Measurements from ENCODE around the gene C16orf46. TPM values are rescaled to one million over a fixed set of nuclear protein-coding genes. Genes with fewer than 3 reads are reported as not detected.

Gene C16orf46
- total RNA-seq, 1 donor from 2014 or later: 2.1 TPM

DNA sequence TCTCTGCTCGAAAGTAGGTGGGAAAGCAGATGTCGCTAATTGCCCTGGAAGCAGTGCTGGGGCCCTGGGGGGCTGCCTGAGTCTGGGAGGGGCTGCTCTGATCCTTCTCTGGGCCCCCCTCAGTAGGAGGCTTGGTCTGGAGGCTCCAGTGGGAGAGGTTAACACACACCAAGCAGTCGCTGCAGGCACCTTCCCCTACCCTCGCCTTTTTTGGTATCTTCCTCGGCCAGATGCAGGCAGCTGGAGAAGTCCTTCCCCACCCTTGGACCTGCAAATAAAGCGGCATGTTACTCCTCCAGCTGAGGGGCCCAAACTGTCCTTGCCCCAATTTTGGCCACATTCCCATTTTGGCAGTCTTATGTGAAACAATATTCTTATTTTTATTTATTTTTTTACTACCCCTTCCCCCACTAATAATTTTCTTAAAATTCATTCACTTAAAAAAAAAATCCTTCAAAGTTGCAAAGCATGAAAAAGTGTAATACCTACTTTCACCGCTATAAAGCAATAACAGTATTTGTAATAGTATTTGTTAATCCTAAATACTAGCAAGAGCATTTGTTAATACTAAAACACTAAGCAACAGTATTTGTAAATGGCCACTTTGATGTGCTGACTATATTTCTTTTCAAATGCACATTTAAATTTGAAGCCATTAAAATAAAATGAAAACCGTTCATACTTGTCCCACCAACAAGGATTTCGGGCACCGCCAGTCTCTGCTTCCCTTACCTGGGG is 15.0 kb downstream of the C16orf46 start:
- no peak for DNase-seq (ENCODE audit: low read depth)
- TF ChIP-seq, protein P1, sequence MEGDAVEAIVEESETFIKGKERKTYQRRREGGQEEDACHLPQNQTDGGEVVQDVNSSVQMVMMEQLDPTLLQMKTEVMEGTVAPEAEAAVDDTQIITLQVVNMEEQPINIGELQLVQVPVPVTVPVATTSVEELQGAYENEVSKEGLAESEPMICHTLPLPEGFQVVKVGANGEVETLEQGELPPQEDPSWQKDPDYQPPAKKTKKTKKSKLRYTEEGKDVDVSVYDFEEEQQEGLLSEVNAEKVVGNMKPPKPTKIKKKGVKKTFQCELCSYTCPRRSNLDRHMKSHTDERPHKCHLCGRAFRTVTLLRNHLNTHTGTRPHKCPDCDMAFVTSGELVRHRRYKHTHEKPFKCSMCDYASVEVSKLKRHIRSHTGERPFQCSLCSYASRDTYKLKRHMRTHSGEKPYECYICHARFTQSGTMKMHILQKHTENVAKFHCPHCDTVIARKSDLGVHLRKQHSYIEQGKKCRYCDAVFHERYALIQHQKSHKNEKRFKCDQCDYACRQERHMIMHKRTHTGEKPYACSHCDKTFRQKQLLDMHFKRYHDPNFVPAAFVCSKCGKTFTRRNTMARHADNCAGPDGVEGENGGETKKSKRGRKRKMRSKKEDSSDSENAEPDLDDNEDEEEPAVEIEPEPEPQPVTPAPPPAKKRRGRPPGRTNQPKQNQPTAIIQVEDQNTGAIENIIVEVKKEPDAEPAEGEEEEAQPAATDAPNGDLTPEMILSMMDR (IDR thresholded peaks at IDR 0.05; ENCODE audit: insufficient read depth, low read length, poor library complexity, severe bottlenecking): no peak
- Histone ChIP-seq H3K4me3 (ENCODE audit: low read depth, low read length) (no peak overlapping the region), H3K36me3 (ENCODE audit: control insufficient read depth, insufficient read depth, low read length) (no peaks in the 10 kb centered on the region), H3K27me3 (ENCODE audit: control insufficient read depth, insufficient read depth, low read length) (no peaks in the 10 kb centered on the region)

DNA sequence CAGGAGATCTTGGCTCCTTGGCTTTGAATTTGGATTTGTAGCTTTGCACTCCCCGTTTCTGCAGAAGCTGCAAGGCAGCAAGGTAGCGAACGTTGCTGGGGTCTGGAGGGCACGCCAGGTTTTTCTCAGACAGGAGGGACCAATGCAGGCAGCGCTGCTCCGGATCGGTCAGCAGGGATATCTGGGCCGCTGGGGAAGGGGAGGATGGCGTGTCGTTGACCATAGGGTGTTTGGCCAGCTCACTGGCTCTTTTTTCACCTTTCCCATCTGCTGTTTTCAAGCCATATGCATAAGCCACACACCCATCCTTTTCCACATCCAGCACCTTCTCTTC is 15.8 kb downstream of the C16orf46 start:
- Histone ChIP-seq H3K36me3 (ENCODE audit: control insufficient read depth, insufficient read depth, low read length) (no peaks in the 10 kb centered on the region), H3K4me3 (ENCODE audit: low read depth, low read length) (no peak overlapping the region), H3K27me3 (ENCODE audit: control insufficient read depth, insufficient read depth, low read length) (no peaks in the 10 kb centered on the region)
- TF ChIP-seq, protein P1 (IDR thresholded peaks at IDR 0.05; ENCODE audit: insufficient read depth, low read length, poor library complexity, severe bottlenecking): no peak
- no peak for DNase-seq (ENCODE audit: low read depth)

DNA sequence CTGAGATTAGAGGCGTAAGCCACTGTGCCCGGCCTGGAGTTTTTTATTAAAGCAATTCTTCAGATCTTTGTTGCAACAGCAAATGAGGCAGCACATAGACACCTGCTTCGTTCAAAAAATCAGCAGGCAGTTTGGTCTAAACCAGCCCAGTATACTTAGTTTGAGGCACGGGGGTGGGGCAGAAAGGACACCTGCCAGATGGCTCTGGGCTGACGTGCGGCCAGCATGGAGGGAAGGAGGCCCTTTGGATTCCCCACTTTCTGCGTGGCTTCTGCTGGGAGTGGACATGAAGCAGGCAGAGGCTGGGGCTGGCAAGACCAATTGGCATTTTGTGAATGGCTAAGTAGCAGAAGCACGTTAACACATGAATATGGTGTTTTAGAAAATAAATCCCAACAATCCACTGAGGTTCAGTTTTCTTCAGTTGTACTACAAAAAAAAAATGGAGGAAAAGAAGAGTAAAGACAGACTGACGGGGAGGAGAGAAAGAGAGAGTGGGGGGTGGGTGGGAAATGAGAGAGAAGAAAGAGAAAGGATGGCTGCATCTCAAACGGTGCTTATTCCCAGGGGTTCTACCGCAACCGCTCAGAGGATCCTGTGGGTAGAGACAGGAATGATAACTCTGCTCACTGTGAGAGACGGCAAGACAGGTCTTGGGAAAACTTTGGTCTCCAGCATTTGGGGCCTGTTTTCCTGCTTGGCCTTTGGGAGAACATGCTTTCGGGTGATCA is 16.3 kb downstream of the C16orf46 start:
- Histone ChIP-seq H3K4me3 (ENCODE audit: low read depth, low read length) (no peak overlapping the region), H3K36me3 (ENCODE audit: control insufficient read depth, insufficient read depth, low read length) (no peaks in the 10 kb centered on the region), H3K27me3 (ENCODE audit: control insufficient read depth, insufficient read depth, low read length) (no peaks in the 10 kb centered on the region)
- DNase-seq (ENCODE audit: low read depth): no peak
- TF ChIP-seq, protein P1 (IDR thresholded peaks at IDR 0.05; ENCODE audit: insufficient read depth, low read length, poor library complexity, severe bottlenecking): no peak

DNA sequence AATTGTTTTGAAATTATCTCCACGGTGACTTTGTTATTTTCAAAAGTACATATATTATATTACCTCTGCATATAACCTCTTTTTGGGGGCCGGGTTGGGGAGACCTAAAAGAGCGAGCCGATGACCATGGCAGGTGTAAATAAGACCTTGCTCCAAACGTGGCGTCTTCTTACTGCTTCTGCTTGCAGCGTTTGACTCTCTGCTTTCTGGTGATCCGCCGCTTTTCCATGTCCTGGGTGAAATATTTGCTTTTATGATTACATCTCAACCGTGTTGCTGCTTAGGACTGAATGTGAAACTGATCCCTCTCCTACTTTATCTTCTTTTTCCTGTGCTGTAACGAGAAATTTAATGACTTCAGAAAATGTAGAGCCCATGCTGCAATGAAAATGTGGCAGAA is 23.3 kb downstream of the C16orf46 start:
- H3K4me3 ChIP-seq (ENCODE audit: low read depth, low read length): no peak overlapping the region

DNA sequence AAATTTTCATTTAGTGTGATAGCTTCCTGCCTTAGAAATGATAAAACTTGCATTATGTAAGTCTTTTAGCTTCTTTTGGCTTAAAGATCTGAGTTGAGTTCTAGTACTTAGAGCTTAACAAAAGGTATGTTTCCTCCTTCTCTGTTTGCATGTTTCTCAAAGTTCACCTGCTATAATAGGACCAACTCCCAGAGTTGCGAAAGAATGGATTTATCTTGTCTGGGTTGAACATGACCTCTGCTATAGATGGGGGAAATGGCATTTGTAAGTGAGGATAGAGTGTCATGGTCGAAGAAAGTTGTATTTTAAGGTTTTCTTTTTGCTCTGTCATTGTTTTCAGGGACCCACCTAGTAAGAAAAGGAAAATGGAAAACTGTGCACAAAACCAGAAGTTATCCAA is 34.2 kb downstream of the C16orf46 start:
- Histone ChIP-seq H3K4me3 (ENCODE audit: low read depth, low read length) (no peak overlapping the region), H3K36me3 (ENCODE audit: control insufficient read depth, insufficient read depth, low read length) (peaks cover 1% of the 10 kb centered on the region), H3K27me3 (ENCODE audit: control insufficient read depth, insufficient read depth, low read length) (no peaks in the 10 kb centered on the region)
- DNase-seq (ENCODE audit: low read depth): no peak
- TF ChIP-seq, protein P1 (IDR thresholded peaks at IDR 0.05; ENCODE audit: insufficient read depth, low read length, poor library complexity, severe bottlenecking): no peak

More for the DNA sequence above, 23.3 kb downstream of the C16orf46 start:
- Histone ChIP-seq H3K27me3 (ENCODE audit: control insufficient read depth, insufficient read depth, low read length) (no peaks in the 10 kb centered on the region), H3K36me3 (ENCODE audit: control insufficient read depth, insufficient read depth, low read length) (no peaks in the 10 kb centered on the region)
- no peak for DNase-seq (ENCODE audit: low read depth)
- TF ChIP-seq, protein P1 (IDR thresholded peaks at IDR 0.05; ENCODE audit: insufficient read depth, low read length, poor library complexity, severe bottlenecking): no peak
